ENCODE measurements around the gene ARHGAP26. TPM values are rescaled to one million over a fixed set of nuclear protein-coding genes. Genes with fewer than 3 reads are reported as not detected.

Gene ARHGAP26
- total RNA-seq, 1 experiment from 2014 or later: 65.5 TPM

- peaks cover 95% of the 10 kb centered on the region for H3K4me1 ChIP-seq (ENCODE audit: control insufficient read depth, insufficient read depth, low read length)
- no peaks in the 10 kb centered on the region for H3K27me3 ChIP-seq (ENCODE audit: control insufficient read depth, insufficient read depth, low read length)
- CTCF ChIA-PET: no interaction called here
- intact Hi-C loops (cut with micrococcal nuclease; ENCODE audit: unreplicated experiment): loop anchor here (5.0 kb wide), 1 partner anchor 48 kb away; the partner anchor contains the start of gene ARHGAP26
- no peak overlapping the region for H3K4me3 ChIP-seq (ENCODE audit: low read depth in 2 of 2, low read length in 2 of 2)
- DNase-seq (ENCODE audit: low read depth, low spot score) (no peak), ATAC-seq (no peak)
- no peaks in the 10 kb centered on the region for H3K9me3 ChIP-seq (ENCODE audit: control insufficient read depth, insufficient read depth, low read depth, low read length)
- in situ Hi-C loops (cut with HindIII; ENCODE audit: low pct_unique_long_range_greater_than_20kb, low sequenced_read_pairs): no loop called here
- H3K27ac ChIP-seq (ENCODE audit: low read length): peak overlapping the region; percentile 99
- TF ChIP-seq SIN3A (IDR thresholded peaks at IDR 0.05; ENCODE audit: borderline replicate concordance, insufficient read depth, low read depth, low read length): no peak
- no peak for TF ChIP-seq CTCF (IDR thresholded peaks at IDR 0.05)
- TF ChIP-seq REST (IDR thresholded peaks at IDR 0.05; ENCODE audit: insufficient read depth in 1 of 2, low read depth in 2 of 2, low read length in 1 of 2): no peak
- no peak for TF ChIP-seq TCF7L2 (IDR thresholded peaks at IDR 0.05; ENCODE audit: low read depth, low read length)
- TF ChIP-seq POLR2AphosphoS5 (IDR thresholded peaks at IDR 0.05; ENCODE audit: low read depth, low read length): no peak
- no TSS peak for BruUV-seq (replicated peaks)
- no peaks in the 10 kb centered on the region for H3K36me3 ChIP-seq (ENCODE audit: control insufficient read depth, insufficient read depth, low read length)
- POLR2A ChIA-PET: no interaction called here
These were observed 50.3 kb downstream of the ARHGAP26 start for GRCh38 chr5:142820447-142820846.

- Histone ChIP-seq H3K36me3 (ENCODE audit: control insufficient read depth, insufficient read depth, low read length) (no peaks in the 10 kb centered on the region), H3K27me3 (ENCODE audit: control insufficient read depth, insufficient read depth, low read length) (no peaks in the 10 kb centered on the region), H3K27ac (ENCODE audit: low read length) (peak overlapping the region; percentile 99), H3K4me3 (ENCODE audit: low read depth in 2 of 2, low read length in 2 of 2) (no peak overlapping the region), H3K4me1 (ENCODE audit: control insufficient read depth, insufficient read depth, low read length) (peaks cover 95% of the 10 kb centered on the region), H3K9me3 (ENCODE audit: control insufficient read depth, insufficient read depth, low read depth, low read length) (no peaks in the 10 kb centered on the region)
- BruUV-seq (replicated peaks): no TSS peak
- intact Hi-C loops (cut with micrococcal nuclease; ENCODE audit: unreplicated experiment): loop anchor here (5.0 kb wide), 1 partner anchor 49 kb away; the partner anchor contains the start of gene ARHGAP26
- no peak for TF ChIP-seq CTCF (IDR thresholded peaks at IDR 0.05)
- no peak for TF ChIP-seq TCF7L2 (IDR thresholded peaks at IDR 0.05; ENCODE audit: low read depth, low read length)
- no peak for TF ChIP-seq POLR2AphosphoS5 (IDR thresholded peaks at IDR 0.05; ENCODE audit: low read depth, low read length)
- no peak for TF ChIP-seq SIN3A (IDR thresholded peaks at IDR 0.05; ENCODE audit: borderline replicate concordance, insufficient read depth, low read depth, low read length)
- no peak for TF ChIP-seq REST (IDR thresholded peaks at IDR 0.05; ENCODE audit: insufficient read depth in 1 of 2, low read depth in 2 of 2, low read length in 1 of 2)
- in situ Hi-C loops (cut with HindIII; ENCODE audit: low pct_unique_long_range_greater_than_20kb, low sequenced_read_pairs): no loop called here
- ATAC-seq (no peak), DNase-seq (ENCODE audit: low read depth, low spot score) (no peak)
- POLR2A ChIA-PET: interaction anchor here (1.8 kb wide), 1 partner anchor 50 kb away, joined by 9 read pairs; the partner anchor contains the start of gene ARHGAP26
- CTCF ChIA-PET: interaction anchor here (1.2 kb wide), 1 partner anchor 46 kb away, joined by 10 read pairs; no protein-coding TSS in a partner anchor
These were observed 51.0 kb downstream of the ARHGAP26 start for GRCh38 chr5:142821034-142821732.
